NCI-H226 (cell line): ENCODE results near the gene GRIN1.
"Not testable (repeated sequence)": the region's sequence is repeated elsewhere in the genome, so short reads cannot be mapped to it uniquely, and the experiment has no call there.

Source experiments
- DNase-seq: peaks from one replicate; pipeline ENCODE4 v3.0.0-alpha.2; 2015

GRIN1 gene

GRCh38 chr9:137111788-137112563 is 27.0 kb upstream of the GRIN1 start:
- no peak for DNase-seq

- no peak for DNase-seq
Observed at GRCh38 chr9:137112564-137113384, 26.2 kb upstream of the GRIN1 start.

GRCh38 chr9:137113385-137114159 is 25.4 kb upstream of the GRIN1 start:
- DNase-seq = no peak

- DNase-seq = no peak
Observed at GRCh38 chr9:137114220-137114612, 24.7 kb upstream of the GRIN1 start.

GRCh38 chr9:137114613-137115393 is 24.2 kb upstream of the GRIN1 start, which contains the start of gene DPP7:
Gene DPP7 (minus strand): TSS chr9:137114733. CDS start chr9:137114713, 20 bp downstream.
- peak; percentile 26 for DNase-seq

GRCh38 chr9:137115394-137116026 is 23.4 kb upstream of the GRIN1 start:
- DNase-seq = no peak

- no peak for DNase-seq
Observed at GRCh38 chr9:137116027-137116507, 22.9 kb upstream of the GRIN1 start.

- DNase-seq = no peak
Observed at GRCh38 chr9:137116728-137117127, 22.2 kb upstream of the GRIN1 start.

GRCh38 chr9:137117269-137117731 is 21.7 kb upstream of the GRIN1 start:
- no peak for DNase-seq

GRCh38 chr9:137118092-137118603 is 20.8 kb upstream of the GRIN1 start:
- not testable (repeated sequence) for DNase-seq

GRCh38 chr9:137121927-137122795 is 16.8 kb upstream of the GRIN1 start:
- not testable (repeated sequence) for DNase-seq

GRCh38 chr9:137122796-137123467 is 16.0 kb upstream of the GRIN1 start:
- DNase-seq = not testable (repeated sequence)

GRCh38 chr9:137123468-137123837 is 15.5 kb upstream of the GRIN1 start:
- DNase-seq = no peak

- DNase-seq = not testable (repeated sequence)
Observed at GRCh38 chr9:137123952-137124462, 14.9 kb upstream of the GRIN1 start.

GRCh38 chr9:137126786-137127185 is 12.2 kb upstream of the GRIN1 start:
- DNase-seq = no peak

GRCh38 chr9:137127301-137128157 is 11.4 kb upstream of the GRIN1 start:
- DNase-seq = no peak

- no peak for DNase-seq
Observed at GRCh38 chr9:137128158-137128861, 10.6 kb upstream of the GRIN1 start.
